ENCODE results near the gene SCYL3. TPM values are rescaled to one million over a fixed set of nuclear protein-coding genes. Genes with fewer than 3 reads are reported as not detected.

Gene SCYL3
- total RNA-seq, 1 donor from 2014 or later: 10.8 TPM

GRCh38 chr1:169892176-169892926 is 1.3 kb downstream of the SCYL3 start:
- intact Hi-C loops (cut with micrococcal nuclease): loop anchor here (2.0 to 5.0 kb wide), 9 partner anchors 34 to 1888 kb away; partner anchors contain the start of genes BLZF1, F5, GORAB and METTL13
- H3K9me3 Mint-ChIP-seq: peaks cover 4% of the 10 kb centered on the region
- H3K4me3 Mint-ChIP-seq: peak overlapping the region; percentile 84
- H3K27ac Mint-ChIP-seq: peak overlapping the region; percentile 99
- peaks cover 45% of the 10 kb centered on the region for H3K4me1 Mint-ChIP-seq
- DNase-seq: peak; percentile 55
- H3K27me3 Mint-ChIP-seq: peaks cover 8% of the 10 kb centered on the region
- peaks cover 17% of the 10 kb centered on the region for H3K36me3 Mint-ChIP-seq (ENCODE audit: low read depth)

- Mint-ChIP-seq H3K4me3 (peak overlapping the region; percentile 84), H3K4me1 (peaks cover 44% of the 10 kb centered on the region)
Measured at GRCh38 chr1:169891539-169891885, 2.2 kb downstream of the SCYL3 start.

GRCh38 chr1:169890761-169891538 is 2.7 kb downstream of the SCYL3 start:
- Mint-ChIP-seq H3K27ac (peak overlapping the region; percentile 99), H3K9me3 (peaks cover 4% of the 10 kb centered on the region), H3K4me3 (peak overlapping the region; percentile 84), H3K4me1 (peaks cover 42% of the 10 kb centered on the region), H3K36me3 (ENCODE audit: low read depth) (peaks cover 27% of the 10 kb centered on the region), H3K27me3 (no peaks in the 10 kb centered on the region)
- intact Hi-C loops (cut with micrococcal nuclease): loop anchor here (1.0 to 5.0 kb wide), 8 partner anchors 97 to 1851 kb away; partner anchors contain the start of genes BLZF1, F5, GORAB and METTL18
- DNase-seq: peak; percentile 84

More at GRCh38 chr1:169891539-169891885, 2.2 kb downstream of the SCYL3 start:
- intact Hi-C loops (cut with micrococcal nuclease): loop anchor here (1.0 to 5.0 kb wide), 8 partner anchors 97 to 1851 kb away; partner anchors contain the start of genes BLZF1, F5, GORAB and METTL18
- H3K36me3 Mint-ChIP-seq (ENCODE audit: low read depth): peaks cover 23% of the 10 kb centered on the region
- H3K27ac Mint-ChIP-seq: peak overlapping the region; percentile 99
- peaks cover 3% of the 10 kb centered on the region for H3K27me3 Mint-ChIP-seq
- no peak for DNase-seq
- peaks cover 4% of the 10 kb centered on the region for H3K9me3 Mint-ChIP-seq

- no peak overlapping the region for H3K27ac Mint-ChIP-seq
- DNase-seq: no peak
- H3K4me1 Mint-ChIP-seq: peaks cover 45% of the 10 kb centered on the region
- no peaks in the 10 kb centered on the region for H3K27me3 Mint-ChIP-seq
- H3K4me3 Mint-ChIP-seq: peak overlapping the region; percentile 60
- intact Hi-C loops (cut with micrococcal nuclease): loop anchor here (5.0 kb wide), 7 partner anchors 183 to 1852 kb away; partner anchors contain the start of genes BLZF1, F5, GORAB and NME7
- peaks cover 3% of the 10 kb centered on the region for H3K9me3 Mint-ChIP-seq
- peaks cover 34% of the 10 kb centered on the region for H3K36me3 Mint-ChIP-seq (ENCODE audit: low read depth)
Measured at GRCh38 chr1:169889871-169890270, 3.8 kb downstream of the SCYL3 start.

- Mint-ChIP-seq H3K4me3 (no peak overlapping the region), H3K9me3 (no peaks in the 10 kb centered on the region), H3K36me3 (ENCODE audit: low read depth) (peaks cover 42% of the 10 kb centered on the region), H3K4me1 (peaks cover 37% of the 10 kb centered on the region), H3K27me3 (no peaks in the 10 kb centered on the region), H3K27ac (no peak overlapping the region)
- DNase-seq: no peak
- intact Hi-C loops (cut with micrococcal nuclease): no loop called here
Measured at GRCh38 chr1:169886931-169887330, 6.8 kb downstream of the SCYL3 start.

- Mint-ChIP-seq H3K36me3 (ENCODE audit: low read depth) (peaks cover 43% of the 10 kb centered on the region), H3K27ac (no peak overlapping the region), H3K4me3 (no peak overlapping the region), H3K9me3 (no peaks in the 10 kb centered on the region), H3K27me3 (no peaks in the 10 kb centered on the region), H3K4me1 (peaks cover 34% of the 10 kb centered on the region)
- intact Hi-C loops (cut with micrococcal nuclease): no loop called here
- DNase-seq: no peak
Measured at GRCh38 chr1:169886422-169886821, 7.3 kb downstream of the SCYL3 start.

GRCh38 chr1:169885207-169885606 is 8.5 kb downstream of the SCYL3 start:
- intact Hi-C loops (cut with micrococcal nuclease): no loop called here
- Mint-ChIP-seq H3K36me3 (ENCODE audit: low read depth) (peaks cover 40% of the 10 kb centered on the region), H3K27ac (no peak overlapping the region), H3K27me3 (no peaks in the 10 kb centered on the region), H3K4me1 (peaks cover 23% of the 10 kb centered on the region), H3K4me3 (no peak overlapping the region), H3K9me3 (no peaks in the 10 kb centered on the region)
- no peak for DNase-seq

GRCh38 chr1:169884634-169885033 is 9.1 kb downstream of the SCYL3 start:
- H3K27ac Mint-ChIP-seq: no peak overlapping the region
- no peak overlapping the region for H3K4me3 Mint-ChIP-seq
- no peaks in the 10 kb centered on the region for H3K27me3 Mint-ChIP-seq
- H3K36me3 Mint-ChIP-seq (ENCODE audit: low read depth): peaks cover 40% of the 10 kb centered on the region
- no peaks in the 10 kb centered on the region for H3K9me3 Mint-ChIP-seq
- peaks cover 20% of the 10 kb centered on the region for H3K4me1 Mint-ChIP-seq
- DNase-seq: no peak
- intact Hi-C loops (cut with micrococcal nuclease): no loop called here

- Mint-ChIP-seq H3K4me3 (no peak overlapping the region), H3K4me1 (peaks cover 22% of the 10 kb centered on the region), H3K9me3 (no peaks in the 10 kb centered on the region), H3K36me3 (ENCODE audit: low read depth) (peaks cover 43% of the 10 kb centered on the region), H3K27ac (no peak overlapping the region), H3K27me3 (no peaks in the 10 kb centered on the region)
- intact Hi-C loops (cut with micrococcal nuclease): no loop called here
- DNase-seq: no peak
Measured at GRCh38 chr1:169882039-169882511, 11.6 kb downstream of the SCYL3 start.

GRCh38 chr1:169879034-169879840 is 14.5 kb downstream of the SCYL3 start:
- DNase-seq: no peak
- Mint-ChIP-seq H3K27me3 (no peaks in the 10 kb centered on the region), H3K4me3 (no peak overlapping the region), H3K27ac (no peak overlapping the region), H3K36me3 (ENCODE audit: low read depth) (peaks cover 44% of the 10 kb centered on the region), H3K4me1 (peaks cover 17% of the 10 kb centered on the region), H3K9me3 (no peaks in the 10 kb centered on the region)
- intact Hi-C loops (cut with micrococcal nuclease): no loop called here

GRCh38 chr1:169878498-169878897 is 15.2 kb downstream of the SCYL3 start:
- H3K4me1 Mint-ChIP-seq: peaks cover 19% of the 10 kb centered on the region

GRCh38 chr1:169877800-169878491 is 15.8 kb downstream of the SCYL3 start:
- peaks cover 4% of the 10 kb centered on the region for H3K9me3 Mint-ChIP-seq
- DNase-seq: no peak
- H3K4me1 Mint-ChIP-seq: peaks cover 17% of the 10 kb centered on the region
- H3K27ac Mint-ChIP-seq: peak overlapping the region; percentile 14
- H3K27me3 Mint-ChIP-seq: no peaks in the 10 kb centered on the region
- peaks cover 53% of the 10 kb centered on the region for H3K36me3 Mint-ChIP-seq (ENCODE audit: low read depth)
- H3K4me3 Mint-ChIP-seq: no peak overlapping the region
- intact Hi-C loops (cut with micrococcal nuclease): no loop called here

More at GRCh38 chr1:169878498-169878897, 15.2 kb downstream of the SCYL3 start:
- intact Hi-C loops (cut with micrococcal nuclease): no loop called here
- no peak for DNase-seq
- Mint-ChIP-seq H3K27me3 (no peaks in the 10 kb centered on the region), H3K27ac (no peak overlapping the region), H3K36me3 (ENCODE audit: low read depth) (peaks cover 52% of the 10 kb centered on the region), H3K9me3 (no peaks in the 10 kb centered on the region), H3K4me3 (no peak overlapping the region)

- peaks cover 11% of the 10 kb centered on the region for H3K4me1 Mint-ChIP-seq
- no peak for DNase-seq
- H3K27ac Mint-ChIP-seq: no peak overlapping the region
Measured at GRCh38 chr1:169874229-169874628, 19.5 kb downstream of the SCYL3 start.

More at GRCh38 chr1:169874229-169874628, 19.5 kb downstream of the SCYL3 start:
- intact Hi-C loops (cut with micrococcal nuclease): no loop called here
- Mint-ChIP-seq H3K9me3 (peaks cover 18% of the 10 kb centered on the region), H3K27me3 (no peaks in the 10 kb centered on the region), H3K36me3 (ENCODE audit: low read depth) (peaks cover 74% of the 10 kb centered on the region), H3K4me3 (no peak overlapping the region)
